GM21526 (cell line): ENCODE results near the gene OR6B2.

ENCODE experiments used
- ATAC-seq: cut with Tn5 transposase; IDR thresholded peaks from one replicate; pipeline ENCODE4 v1.9.1; 2021; ENCODE audit warnings: moderate library complexity; ENCODE audit not compliant: unreplicated experiment, low FRiP score

OR6B2 gene

GRCh38 chr2:240042740-240043139 lies 12.5 kb upstream of the OR6B2 start:
- no peak for ATAC-seq

GRCh38 chr2:240041363-240041762 lies 11.1 kb upstream of the OR6B2 start:
- ATAC-seq: no peak

- ATAC-seq: no peak
These were observed 7.1 kb upstream of the OR6B2 start for GRCh38 chr2:240037358-240037757.

GRCh38 chr2:240033330-240033678 lies 3.1 kb upstream of the OR6B2 start:
- ATAC-seq: no peak

- ATAC-seq: no peak
These were observed 2.4 kb upstream of the OR6B2 start for GRCh38 chr2:240032406-240033329.

- peak; percentile 10 for ATAC-seq
These were observed 5.5 kb downstream of the OR6B2 start for GRCh38 chr2:240024766-240025165.

GRCh38 chr2:240023792-240024191 lies 6.4 kb downstream of the OR6B2 start:
- ATAC-seq: no peak

- no peak for ATAC-seq
These were observed 8.6 kb downstream of the OR6B2 start for GRCh38 chr2:240021488-240022104.

- no peak for ATAC-seq
These were observed 12.0 kb downstream of the OR6B2 start for GRCh38 chr2:240018071-240018750.

- no peak for ATAC-seq
These were observed 15.9 kb downstream of the OR6B2 start for GRCh38 chr2:240014327-240014726.

GRCh38 chr2:240013343-240013742 lies 16.9 kb downstream of the OR6B2 start:
- no peak for ATAC-seq

- ATAC-seq: no peak
These were observed 27.2 kb downstream of the OR6B2 start for GRCh38 chr2:240002983-240003382.

- ATAC-seq: no peak
These were observed 29.6 kb downstream of the OR6B2 start for GRCh38 chr2:240000671-240001070.

GRCh38 chr2:239997686-239998409 lies 32.4 kb downstream of the OR6B2 start:
- ATAC-seq: no peak

GRCh38 chr2:239994086-239994485 lies 36.1 kb downstream of the OR6B2 start:
- no peak for ATAC-seq

GRCh38 chr2:239993291-239993690 lies 36.9 kb downstream of the OR6B2 start:
- ATAC-seq: no peak

GRCh38 chr2:239991689-239992314 lies 38.4 kb downstream of the OR6B2 start:
- ATAC-seq: no peak

- no peak for ATAC-seq
These were observed 39.3 kb downstream of the OR6B2 start for GRCh38 chr2:239990966-239991365.

GRCh38 chr2:239985356-239985755 lies 44.9 kb downstream of the OR6B2 start:
- no peak for ATAC-seq

GRCh38 chr2:239984421-239985194 lies 45.6 kb downstream of the OR6B2 start:
- no peak for ATAC-seq
